K562 (cell line): ENCODE measurements around the gene ERP44. TPM values are rescaled to one million over a fixed set of nuclear protein-coding genes. Genes with fewer than 3 reads are reported as not detected.

Source experiments
- GABPB1 ChIP-seq: sonication (generic); formaldehyde crosslinking; IDR thresholded peaks from 2 replicates; pipeline ENCODE4 v1.8.0; 2022; ENCODE audit warnings: mild to moderate bottlenecking, missing genetic modification reagents
- NBN ChIP-seq: fragments of 450-650 bp; IDR thresholded peaks from 2 replicates; pipeline ENCODE4 v1.6.1; 2016; ENCODE audit warnings: low read depth, mild to moderate bottlenecking
- NCOA4 ChIP-seq: fragments of 450-650 bp; IDR thresholded peaks from 2 replicates; pipeline ENCODE4 v1.6.1; 2018; ENCODE audit warnings: mild to moderate bottlenecking; ENCODE audit not compliant: partially characterized antibody
- NR3C1 ChIP-seq: sonication (generic); formaldehyde crosslinking; IDR thresholded peaks from 2 replicates; pipeline ENCODE4 v1.8.1; 2022; ENCODE audit warnings: missing genetic modification reagents
- PML ChIP-seq: IDR thresholded peaks from 2 replicates; pipeline ENCODE4 v1.6.1; 2012; ENCODE audit warnings: low read length, inconsistent platforms
- PURB ChIP-seq: sonication (generic); formaldehyde crosslinking; IDR thresholded peaks from 2 replicates; pipeline ENCODE4 v1.9.0; 2021; ENCODE audit warnings: low read depth, mild to moderate bottlenecking, missing genetic modification reagents
- RBM15 ChIP-seq: fragments of 200-400 bp; formaldehyde crosslinking; IDR thresholded peaks from 2 replicates; pipeline ENCODE4 v1.6.1; 2018; ENCODE audit warnings: mild to moderate bottlenecking, low read length, moderate library complexity; ENCODE audit not compliant: insufficient read depth
- RBM25 ChIP-seq: fragments of 200-400 bp; formaldehyde crosslinking; IDR thresholded peaks from 2 replicates; pipeline ENCODE4 v1.6.1; 2018; ENCODE audit warnings: low read length, low read depth, moderate library complexity; ENCODE audit not compliant: severe bottlenecking
- TRIM24 ChIP-seq, 2 experiments: fragments of 450-650 bp; IDR thresholded peaks; 2 replicates each; pipeline ENCODE4 v1.6.1; 2016
- TSC22D4 ChIP-seq: fragments of 450-650 bp; IDR thresholded peaks from 2 replicates; pipeline ENCODE4 v1.6.1; 2016; ENCODE audit warnings: missing genetic modification characterization, missing biosample characterization, control low read depth
- ZFX ChIP-seq: sonication (generic); formaldehyde crosslinking; IDR thresholded peaks from 2 replicates; pipeline ENCODE4 v1.8.0; 2022; ENCODE audit warnings: mild to moderate bottlenecking, missing genetic modification reagents, moderate library complexity
- ZNF766 ChIP-seq: fragments of 200-800 bp; sonication (Bioruptor generic); conservative IDR thresholded peaks from 2 replicates; pipeline ENCODE4 v1.6.1; 2016; ENCODE audit warnings: missing genetic modification characterization, missing compliant biosample characterization
- ZNF77 ChIP-seq: fragments of 250-450 bp; sonication (Bioruptor Pico); IDR thresholded peaks from 2 replicates; pipeline ENCODE4 v1.5.0; 2020
- polyA plus RNA-seq, 8 experiments: library from polyadenylated mRNA; depleted of rRNA in 4 of 8; stranded (reverse) in 5 of 8; unstranded in 3 of 8; fragments of >200 nt; fragmentation: Nextera tagmentation in 2 of 8; fragmentation: Illumina TruSeq in 1 of 8; extraction: Ambion mirVana in 2 of 8; extraction: Trizol in 1 of 8; gene quantifications; 2 replicates each; pipeline versions ENCODE4 v1.2.1 to v1.2.3, GENCODE V29; 2011 to 2014; ENCODE audit warnings: inconsistent platforms in 1 of 8, missing spikeins in 1 of 8
- total RNA-seq, 7 experiments: library from RNA; depleted of rRNA in 6 of 7; stranded (reverse); fragments of >200 nt in 6 of 7; fragmentation: Illumina TruSeq in 2 of 7; extraction: Trizol in 2 of 7; gene quantifications; 2 replicates each; pipeline versions ENCODE4 v1.2.1 to v1.2.3, GENCODE V29; 2011 to 2021; ENCODE audit warnings: low replicate concordance in 1 of 7
- TF ChIP-seq, protein P1 (sequence below): fragments of 450-650 bp; formaldehyde crosslinking; conservative IDR thresholded peaks from 2 replicates; pipeline ENCODE4 v1.4.0; 2022; ENCODE audit warnings: mild to moderate bottlenecking, missing genetic modification characterization
- TF ChIP-seq, protein P2 (sequence below): sonication (generic); formaldehyde crosslinking; IDR thresholded peaks from 2 replicates; pipeline ENCODE4 v1.8.0; 2022; ENCODE audit warnings: mild to moderate bottlenecking, missing genetic modification reagents
- TF ChIP-seq, protein P3 (sequence below): fragments of 450-650 bp; formaldehyde crosslinking; IDR thresholded peaks from 2 replicates; pipeline ENCODE4 v1.4.0; 2022; ENCODE audit warnings: mild to moderate bottlenecking, moderate library complexity
- TF ChIP-seq, protein P4 (sequence below): IDR thresholded peaks from 3 replicates; pipeline ENCODE4 v1.6.1; 2011; ENCODE audit warnings: borderline replicate concordance, mild to moderate bottlenecking; ENCODE audit not compliant: insufficient read length, insufficient read depth
- TF ChIP-seq, protein P5 (sequence below), 2 experiments: fragments of 450-650 bp; IDR thresholded peaks; 2 replicates each; pipeline ENCODE4 v1.6.1; 2018; ENCODE audit warnings: mild to moderate bottlenecking in 2 of 2, low read depth in 1 of 2; ENCODE audit not compliant: partially characterized antibody in 2 of 2

Gene ERP44
- total and polyA plus RNA-seq, 9 of the 15 experiments (the other 6 are each of a cell fraction or from before 2014, with no cell fraction given): 9.2 to 23.4 (median 13.6) TPM

DNA sequence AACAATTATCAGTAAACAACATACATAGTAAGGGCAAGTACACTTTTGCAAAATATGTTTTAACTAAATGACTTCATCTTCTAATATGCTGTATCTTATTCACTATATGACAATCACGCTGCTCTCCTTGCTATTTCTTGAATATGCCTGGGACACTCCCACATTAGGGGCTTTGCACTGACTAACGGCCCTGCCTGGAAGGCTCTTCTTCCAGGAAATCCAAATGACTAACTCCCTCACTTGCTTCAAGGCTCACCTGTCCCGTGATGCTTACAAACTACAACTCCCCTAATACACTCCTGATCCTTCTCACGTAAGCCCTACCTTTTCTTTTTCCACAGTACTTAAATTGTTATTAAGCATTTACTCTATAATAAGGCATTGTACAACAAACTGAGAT, 10.6 kb downstream of the ERP44 start (continued):
- TF ChIP-seq, protein P1, sequence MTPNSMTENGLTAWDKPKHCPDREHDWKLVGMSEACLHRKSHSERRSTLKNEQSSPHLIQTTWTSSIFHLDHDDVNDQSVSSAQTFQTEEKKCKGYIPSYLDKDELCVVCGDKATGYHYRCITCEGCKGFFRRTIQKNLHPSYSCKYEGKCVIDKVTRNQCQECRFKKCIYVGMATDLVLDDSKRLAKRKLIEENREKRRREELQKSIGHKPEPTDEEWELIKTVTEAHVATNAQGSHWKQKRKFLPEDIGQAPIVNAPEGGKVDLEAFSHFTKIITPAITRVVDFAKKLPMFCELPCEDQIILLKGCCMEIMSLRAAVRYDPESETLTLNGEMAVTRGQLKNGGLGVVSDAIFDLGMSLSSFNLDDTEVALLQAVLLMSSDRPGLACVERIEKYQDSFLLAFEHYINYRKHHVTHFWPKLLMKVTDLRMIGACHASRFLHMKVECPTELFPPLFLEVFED (CRISPR knock-in tag): no peak
- no peak for TF ChIP-seq ZNF766
- no peak for TF ChIP-seq NBN
- TF ChIP-seq TSC22D4: no peak
- no peak for TF ChIP-seq RBM15
- TF ChIP-seq ZFX (CRISPR knock-in tag): no peak
- TF ChIP-seq NR3C1 (CRISPR knock-in tag): no peak
- TF ChIP-seq PML: no peak
- TF ChIP-seq, protein P2, sequence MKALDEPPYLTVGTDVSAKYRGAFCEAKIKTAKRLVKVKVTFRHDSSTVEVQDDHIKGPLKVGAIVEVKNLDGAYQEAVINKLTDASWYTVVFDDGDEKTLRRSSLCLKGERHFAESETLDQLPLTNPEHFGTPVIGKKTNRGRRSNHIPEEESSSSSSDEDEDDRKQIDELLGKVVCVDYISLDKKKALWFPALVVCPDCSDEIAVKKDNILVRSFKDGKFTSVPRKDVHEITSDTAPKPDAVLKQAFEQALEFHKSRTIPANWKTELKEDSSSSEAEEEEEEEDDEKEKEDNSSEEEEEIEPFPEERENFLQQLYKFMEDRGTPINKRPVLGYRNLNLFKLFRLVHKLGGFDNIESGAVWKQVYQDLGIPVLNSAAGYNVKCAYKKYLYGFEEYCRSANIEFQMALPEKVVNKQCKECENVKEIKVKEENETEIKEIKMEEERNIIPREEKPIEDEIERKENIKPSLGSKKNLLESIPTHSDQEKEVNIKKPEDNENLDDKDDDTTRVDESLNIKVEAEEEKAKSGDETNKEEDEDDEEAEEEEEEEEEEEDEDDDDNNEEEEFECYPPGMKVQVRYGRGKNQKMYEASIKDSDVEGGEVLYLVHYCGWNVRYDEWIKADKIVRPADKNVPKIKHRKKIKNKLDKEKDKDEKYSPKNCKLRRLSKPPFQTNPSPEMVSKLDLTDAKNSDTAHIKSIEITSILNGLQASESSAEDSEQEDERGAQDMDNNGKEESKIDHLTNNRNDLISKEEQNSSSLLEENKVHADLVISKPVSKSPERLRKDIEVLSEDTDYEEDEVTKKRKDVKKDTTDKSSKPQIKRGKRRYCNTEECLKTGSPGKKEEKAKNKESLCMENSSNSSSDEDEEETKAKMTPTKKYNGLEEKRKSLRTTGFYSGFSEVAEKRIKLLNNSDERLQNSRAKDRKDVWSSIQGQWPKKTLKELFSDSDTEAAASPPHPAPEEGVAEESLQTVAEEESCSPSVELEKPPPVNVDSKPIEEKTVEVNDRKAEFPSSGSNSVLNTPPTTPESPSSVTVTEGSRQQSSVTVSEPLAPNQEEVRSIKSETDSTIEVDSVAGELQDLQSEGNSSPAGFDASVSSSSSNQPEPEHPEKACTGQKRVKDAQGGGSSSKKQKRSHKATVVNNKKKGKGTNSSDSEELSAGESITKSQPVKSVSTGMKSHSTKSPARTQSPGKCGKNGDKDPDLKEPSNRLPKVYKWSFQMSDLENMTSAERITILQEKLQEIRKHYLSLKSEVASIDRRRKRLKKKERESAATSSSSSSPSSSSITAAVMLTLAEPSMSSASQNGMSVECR: no peak
- TF ChIP-seq, protein P3, sequence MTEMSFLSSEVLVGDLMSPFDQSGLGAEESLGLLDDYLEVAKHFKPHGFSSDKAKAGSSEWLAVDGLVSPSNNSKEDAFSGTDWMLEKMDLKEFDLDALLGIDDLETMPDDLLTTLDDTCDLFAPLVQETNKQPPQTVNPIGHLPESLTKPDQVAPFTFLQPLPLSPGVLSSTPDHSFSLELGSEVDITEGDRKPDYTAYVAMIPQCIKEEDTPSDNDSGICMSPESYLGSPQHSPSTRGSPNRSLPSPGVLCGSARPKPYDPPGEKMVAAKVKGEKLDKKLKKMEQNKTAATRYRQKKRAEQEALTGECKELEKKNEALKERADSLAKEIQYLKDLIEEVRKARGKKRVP: no peak
- TF ChIP-seq RBM25: no peak
- TF ChIP-seq TRIM24 (IDR thresholded peaks at IDR 0.05): no peak
- TF ChIP-seq, protein P4, sequence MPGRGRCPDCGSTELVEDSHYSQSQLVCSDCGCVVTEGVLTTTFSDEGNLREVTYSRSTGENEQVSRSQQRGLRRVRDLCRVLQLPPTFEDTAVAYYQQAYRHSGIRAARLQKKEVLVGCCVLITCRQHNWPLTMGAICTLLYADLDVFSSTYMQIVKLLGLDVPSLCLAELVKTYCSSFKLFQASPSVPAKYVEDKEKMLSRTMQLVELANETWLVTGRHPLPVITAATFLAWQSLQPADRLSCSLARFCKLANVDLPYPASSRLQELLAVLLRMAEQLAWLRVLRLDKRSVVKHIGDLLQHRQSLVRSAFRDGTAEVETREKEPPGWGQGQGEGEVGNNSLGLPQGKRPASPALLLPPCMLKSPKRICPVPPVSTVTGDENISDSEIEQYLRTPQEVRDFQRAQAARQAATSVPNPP: no peak
- no peak for TF ChIP-seq GABPB1
- TF ChIP-seq, protein P5, sequence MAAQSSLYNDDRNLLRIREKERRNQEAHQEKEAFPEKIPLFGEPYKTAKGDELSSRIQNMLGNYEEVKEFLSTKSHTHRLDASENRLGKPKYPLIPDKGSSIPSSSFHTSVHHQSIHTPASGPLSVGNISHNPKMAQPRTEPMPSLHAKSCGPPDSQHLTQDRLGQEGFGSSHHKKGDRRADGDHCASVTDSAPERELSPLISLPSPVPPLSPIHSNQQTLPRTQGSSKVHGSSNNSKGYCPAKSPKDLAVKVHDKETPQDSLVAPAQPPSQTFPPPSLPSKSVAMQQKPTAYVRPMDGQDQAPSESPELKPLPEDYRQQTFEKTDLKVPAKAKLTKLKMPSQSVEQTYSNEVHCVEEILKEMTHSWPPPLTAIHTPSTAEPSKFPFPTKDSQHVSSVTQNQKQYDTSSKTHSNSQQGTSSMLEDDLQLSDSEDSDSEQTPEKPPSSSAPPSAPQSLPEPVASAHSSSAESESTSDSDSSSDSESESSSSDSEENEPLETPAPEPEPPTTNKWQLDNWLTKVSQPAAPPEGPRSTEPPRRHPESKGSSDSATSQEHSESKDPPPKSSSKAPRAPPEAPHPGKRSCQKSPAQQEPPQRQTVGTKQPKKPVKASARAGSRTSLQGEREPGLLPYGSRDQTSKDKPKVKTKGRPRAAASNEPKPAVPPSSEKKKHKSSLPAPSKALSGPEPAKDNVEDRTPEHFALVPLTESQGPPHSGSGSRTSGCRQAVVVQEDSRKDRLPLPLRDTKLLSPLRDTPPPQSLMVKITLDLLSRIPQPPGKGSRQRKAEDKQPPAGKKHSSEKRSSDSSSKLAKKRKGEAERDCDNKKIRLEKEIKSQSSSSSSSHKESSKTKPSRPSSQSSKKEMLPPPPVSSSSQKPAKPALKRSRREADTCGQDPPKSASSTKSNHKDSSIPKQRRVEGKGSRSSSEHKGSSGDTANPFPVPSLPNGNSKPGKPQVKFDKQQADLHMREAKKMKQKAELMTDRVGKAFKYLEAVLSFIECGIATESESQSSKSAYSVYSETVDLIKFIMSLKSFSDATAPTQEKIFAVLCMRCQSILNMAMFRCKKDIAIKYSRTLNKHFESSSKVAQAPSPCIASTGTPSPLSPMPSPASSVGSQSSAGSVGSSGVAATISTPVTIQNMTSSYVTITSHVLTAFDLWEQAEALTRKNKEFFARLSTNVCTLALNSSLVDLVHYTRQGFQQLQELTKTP (IDR thresholded peaks at IDR 0.05; ENCODE audit: low read depth in 1 of 2, partially characterized antibody in 2 of 2): no peak
- TF ChIP-seq ZNF77 (CRISPR knock-in tag): no peak
- no peak for TF ChIP-seq NCOA4
- TF ChIP-seq PURB (CRISPR knock-in tag): no peak
